Caco-2 (cell line): ENCODE measurements around the gene FBXW12. TPM values are rescaled to one million over a fixed set of nuclear protein-coding genes. Genes with fewer than 3 reads are reported as not detected.
A peak's percentile ranks its signal among the peaks of the same experiment; 100 is the strongest.

Source experiments
- BruUV-seq: library from RNA; stranded (reverse); fragments of 400-500 nt; replicated peaks from 2 replicates; lab custom pipeline; 2021; lab: Mats Ljungman, UMichigan
- CTCF ChIA-PET: fragments of 300-600 bp; sonication (Branson Sonifier 250); formaldehyde crosslinking; loops from one replicate; lab custom pipeline; 2022; ENCODE audit warnings: antibody characterized with exemption; lab: Charles Lee
- POLR2A ChIA-PET: fragments of 300-600 bp; sonication (Branson Sonifier 250); formaldehyde crosslinking; loops from one replicate; lab custom pipeline; 2022; ENCODE audit warnings: antibody characterized with exemption; lab: Charles Lee
- DNase-seq, 2 experiments: peaks; one replicate each; pipeline versions ENCODE4 v3.0.0 to v3.0.0-alpha.2; 2020 to 2022
- H3K27me3 ChIP-seq: replicated peaks from 2 replicates; pipeline ENCODE4 v1.6.0; 2011; ENCODE audit warnings: low read length; ENCODE audit not compliant: control insufficient read depth, insufficient read depth
- H3K36me3 ChIP-seq: 2 replicates; pipeline ENCODE4 v1.5.1; 2011; ENCODE audit warnings: low read length; ENCODE audit not compliant: control insufficient read depth, insufficient read depth
- H3K4me1 ChIP-seq: fragments of 250-450 bp; sonication (Bioruptor Pico); 2 replicates; pipeline ENCODE4 v1.5.1; 2020; ENCODE audit warnings: mild to moderate bottlenecking
- H3K4me3 ChIP-seq: 2 replicates; pipeline ENCODE4 v1.5.1; 2011; ENCODE audit warnings: low read depth, mild to moderate bottlenecking, control low read depth, low read length
- H3K9me3 ChIP-seq: fragments of 250-450 bp; sonication (Bioruptor Pico); 2 replicates; pipeline ENCODE4 v1.5.1; 2020; ENCODE audit warnings: mild to moderate bottlenecking, moderate library complexity
- H3K27ac Mint-ChIP-seq: one replicate; pipeline ENCODE4 v1.8.0; 2022; ENCODE audit warnings: mixed read lengths; ENCODE audit not compliant: unreplicated experiment
- H3K27me3 Mint-ChIP-seq: one replicate; pipeline ENCODE4 v1.8.0; 2022; ENCODE audit warnings: mixed read lengths; ENCODE audit not compliant: insufficient read depth, unreplicated experiment
- H3K36me3 Mint-ChIP-seq: one replicate; pipeline ENCODE4 v1.8.0; 2022; ENCODE audit warnings: mild to moderate bottlenecking, mixed read lengths; ENCODE audit not compliant: insufficient read depth, unreplicated experiment
- H3K4me1 Mint-ChIP-seq: one replicate; pipeline ENCODE4 v1.8.0; 2022; ENCODE audit warnings: low read depth, mixed read lengths; ENCODE audit not compliant: unreplicated experiment
- H3K4me3 Mint-ChIP-seq: one replicate; pipeline ENCODE4 v1.8.0; 2022; ENCODE audit warnings: mild to moderate bottlenecking, moderate library complexity, mixed read lengths; ENCODE audit not compliant: unreplicated experiment
- H3K9me3 Mint-ChIP-seq: one replicate; pipeline ENCODE4 v1.8.0; 2022; ENCODE audit warnings: mixed read lengths; ENCODE audit not compliant: unreplicated experiment
- CTCF ChIP-seq, 2 experiments: fragments of 200-600 bp in 1 of 2; IDR thresholded peaks; 1 replicate in 1 of 2; 2 replicates in 1 of 2; pipeline versions ENCODE4 v1.5.1 to v1.8.0; 2011 to 2022; ENCODE audit warnings: antibody characterized with exemption in 1 of 2, control low read depth in 1 of 2, inconsistent platforms in 1 of 2, low read depth in 1 of 2, low read length in 1 of 2, mild to moderate bottlenecking in 1 of 2, moderate library complexity in 1 of 2; ENCODE audit not compliant: insufficient read depth in 1 of 2, severe bottlenecking in 1 of 2, unreplicated experiment in 1 of 2
- intact Hi-C: fragments of 100-400 bp; cut with micrococcal nuclease; formaldehyde crosslinking; loops from one replicate; pipeline ENCODE4 v1.10.0; 2022; ENCODE audit not compliant: unreplicated experiment
- total RNA-seq: library from RNA; stranded (reverse); gene quantifications from 2 replicates; pipeline ENCODE4 v1.2.3, GENCODE V29; 2022

Gene FBXW12
- total RNA-seq, 1 experiment from 2014 or later: 1.7 TPM

DNA sequence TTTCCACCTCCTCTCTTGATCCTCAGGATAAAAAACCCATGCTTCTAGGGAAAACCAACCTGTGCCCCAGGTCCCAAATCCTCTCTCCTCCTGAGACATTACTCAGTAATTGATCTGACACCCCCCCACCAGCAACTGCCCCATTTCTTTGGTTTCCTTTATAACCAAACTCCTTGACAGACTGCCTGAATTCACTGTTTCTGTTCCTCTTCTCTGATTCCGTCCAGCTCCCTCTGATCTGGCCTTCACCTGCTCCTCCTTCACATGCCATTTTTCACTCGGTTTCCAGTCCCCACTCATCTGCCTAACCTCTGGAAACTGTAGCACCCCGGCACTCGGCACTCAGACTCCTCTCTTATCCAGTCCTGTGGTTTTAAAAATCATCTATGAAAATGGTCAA lies 65.8 kb downstream of the FBXW12 start:
- Mint-ChIP-seq H3K4me1 (peaks cover 16% of the 10 kb centered on the region), H3K36me3 (peaks cover 53% of the 10 kb centered on the region), H3K27ac (no peak overlapping the region), H3K9me3 (no peaks in the 10 kb centered on the region), H3K27me3 (no peaks in the 10 kb centered on the region), H3K4me3 (no peak overlapping the region)
- no peak overlapping the region for H3K4me3 ChIP-seq
- no peak for TF ChIP-seq CTCF (IDR thresholded peaks at IDR 0.05; ENCODE audit: insufficient read depth in 1 of 2, low read depth in 1 of 2, low read length in 1 of 2, severe bottlenecking in 1 of 2, unreplicated experiment in 1 of 2)
- ChIA-PET POLR2A (no interaction called here), CTCF (interaction anchor here (6.2 kb wide), 1 partner anchor 34 kb away, joined by 405 read pairs; no protein-coding TSS in a partner anchor)
- no TSS peak for BruUV-seq
- H3K36me3 ChIP-seq: peaks cover 2% of the 10 kb centered on the region; the same call in 1 of the 2 replicates
- no peak for DNase-seq
- intact Hi-C loops: loop anchor here (5.0 kb wide), 1 partner anchor 251 kb away; the partner anchor contains the start of gene CDC25A
- H3K9me3 ChIP-seq: no peaks in the 10 kb centered on the region
- H3K4me1 ChIP-seq: peaks cover 36% of the 10 kb centered on the region
- H3K27me3 ChIP-seq: no peaks in the 10 kb centered on the region

- H3K27me3 ChIP-seq: no peaks in the 10 kb centered on the region
- intact Hi-C loops: loop anchor here (5.0 kb wide), 1 partner anchor 253 kb away; the partner anchor contains the start of gene CDC25A
- Mint-ChIP-seq H3K9me3 (no peaks in the 10 kb centered on the region), H3K4me3 (peak within 1 kb of the TSS; percentile 90), H3K27ac (peak within 1 kb of the TSS; percentile 75), H3K36me3 (peaks cover 55% of the 10 kb centered on the region), H3K27me3 (no peaks in the 10 kb centered on the region), H3K4me1 (peaks cover 10% of the 10 kb centered on the region)
- H3K36me3 ChIP-seq: no peaks in the 10 kb centered on the region; the same call in 1 of the 2 replicates
- DNase-seq: peak; percentile 98 to 99
- ChIA-PET CTCF (interaction anchor here (0.6 to 2.1 kb wide), 16 partner anchors 9 to 245 kb away, joined by 3 to 31 read pairs (median 4); partner anchors contain the start of gene PFKFB4), POLR2A (interaction anchor here (0.5 to 2.0 kb wide), 16 partner anchors 9 to 629 kb away, joined by 3 to 14 read pairs (median 4); partner anchors contain the start of genes CDC25A, PFKFB4, PLXNB1 and ZNF589)
- H3K4me3 ChIP-seq: peak within 1 kb of the TSS; percentile 91
- H3K4me1 ChIP-seq: peaks cover 17% of the 10 kb centered on the region
- no peaks in the 10 kb centered on the region for H3K9me3 ChIP-seq
- TF ChIP-seq CTCF (IDR thresholded peaks at IDR 0.05; ENCODE audit: insufficient read depth in 1 of 2, low read depth in 1 of 2, low read length in 1 of 2, severe bottlenecking in 1 of 2, unreplicated experiment in 1 of 2): no peak
- no TSS peak for BruUV-seq
Measured at GRCh38 chr3:48439820-48440589, 68.0 kb downstream of the FBXW12 start, which contains the start of the genes CCDC51 and TMA7. Gene CCDC51, minus strand, starts transcription at chr3:48440119. Its CDS starts 4,991 bp downstream, at chr3:48435128. Gene TMA7, plus strand, starts transcription at chr3:48440257. Its CDS starts 40 bp downstream, at chr3:48440297.

DNA sequence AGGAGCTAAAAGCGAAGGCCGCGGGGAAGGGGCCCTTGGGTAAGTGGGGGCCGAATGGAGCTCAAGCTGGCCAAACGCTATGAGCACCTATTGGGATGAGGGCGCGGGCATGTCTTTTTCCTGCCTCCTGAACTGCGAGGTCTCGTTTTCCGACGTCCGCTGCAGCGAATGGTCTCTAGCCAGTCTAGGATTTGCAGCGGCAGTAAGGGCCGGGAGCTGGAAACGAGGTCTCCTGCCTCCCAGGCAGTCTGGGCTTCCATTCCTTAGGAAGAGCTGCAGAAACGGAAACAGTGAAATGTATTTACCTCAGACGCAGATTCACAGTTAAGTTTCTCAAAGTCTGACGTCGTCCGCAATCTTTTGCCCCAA lies 68.6 kb downstream of the FBXW12 start:
- TSS peak; percentile 75 for BruUV-seq
- H3K36me3 ChIP-seq: no peaks in the 10 kb centered on the region; the same call in 1 of the 2 replicates
- no peaks in the 10 kb centered on the region for H3K27me3 ChIP-seq
- peak overlapping the region; percentile 91 for H3K4me3 ChIP-seq
- TF ChIP-seq CTCF (IDR thresholded peaks at IDR 0.05; ENCODE audit: insufficient read depth in 1 of 2, low read depth in 1 of 2, low read length in 1 of 2, severe bottlenecking in 1 of 2, unreplicated experiment in 1 of 2): no peak
- Mint-ChIP-seq H3K9me3 (no peaks in the 10 kb centered on the region), H3K27me3 (no peaks in the 10 kb centered on the region), H3K27ac (peak overlapping the region; percentile 75), H3K36me3 (peaks cover 59% of the 10 kb centered on the region), H3K4me1 (peaks cover 12% of the 10 kb centered on the region), H3K4me3 (peak overlapping the region; percentile 90)
- POLR2A ChIA-PET: interaction anchor here (0.5 to 2.0 kb wide), 3 partner anchors 33 to 280 kb away, joined by 3 to 12 read pairs (median 3); partner anchors contain the start of gene ZNF589
- CTCF ChIA-PET: interaction anchor here (0.7 to 2.0 kb wide), 6 partner anchors 32 to 246 kb away, joined by 3 to 10 read pairs (median 7); partner anchors contain the start of genes PFKFB4 and ZNF589
- intact Hi-C loops: no loop called here
- peaks cover 12% of the 10 kb centered on the region for H3K4me1 ChIP-seq
- no peak for DNase-seq
- H3K9me3 ChIP-seq: no peaks in the 10 kb centered on the region
